VCaP (cell line): Measurements from ENCODE around the gene NFASC.

Experiments
- H3K27ac ChIP-seq: fragments of 450-650 bp; 2 replicates; pipeline ENCODE4 v1.5.1; 2017
- TF ChIP-seq, protein P1 (sequence below): fragments of 450-650 bp; conservative IDR thresholded peaks from 2 replicates; pipeline ENCODE4 v1.5.1; 2017; ENCODE audit warnings: mild to moderate bottlenecking, moderate library complexity

NFASC gene

DNA sequence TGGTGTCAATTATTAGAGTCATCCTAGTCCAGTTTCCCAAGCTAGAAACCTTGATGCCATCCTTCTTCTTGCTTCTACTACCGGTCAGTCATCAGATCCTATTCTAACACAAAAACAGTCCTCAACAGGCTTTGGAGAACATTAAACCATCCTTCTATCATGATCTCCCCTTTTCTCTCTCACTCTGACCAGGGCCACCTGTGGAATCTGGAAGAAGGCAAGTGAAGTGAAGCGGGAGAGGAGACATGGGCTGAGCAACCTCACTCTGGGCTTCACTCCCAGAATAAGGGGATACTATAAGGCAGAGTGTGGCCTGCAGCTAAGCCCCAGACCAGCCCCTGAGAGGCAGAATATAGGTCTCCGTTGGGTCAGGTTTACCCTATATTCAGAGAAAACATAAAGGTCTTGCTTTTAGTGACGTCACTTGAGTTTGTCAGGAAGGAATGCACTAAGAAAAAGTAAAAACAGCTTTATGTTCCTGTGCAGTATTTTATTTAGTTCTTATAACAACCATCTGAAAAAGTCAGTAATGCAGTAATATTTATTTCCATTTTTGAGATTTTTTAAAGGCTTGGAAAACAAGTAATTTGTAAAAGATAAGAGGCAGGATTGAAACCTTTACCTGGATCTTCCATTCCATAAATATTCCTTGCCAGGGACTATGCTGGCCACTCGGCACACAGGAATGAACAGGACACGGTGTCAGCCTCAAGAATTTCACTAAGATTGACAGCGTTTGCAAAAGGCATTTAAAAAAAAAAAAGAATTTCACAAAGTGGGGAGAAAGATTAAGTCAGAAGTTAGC is 61.3 kb downstream of the NFASC start:
- TF ChIP-seq, protein P1, sequence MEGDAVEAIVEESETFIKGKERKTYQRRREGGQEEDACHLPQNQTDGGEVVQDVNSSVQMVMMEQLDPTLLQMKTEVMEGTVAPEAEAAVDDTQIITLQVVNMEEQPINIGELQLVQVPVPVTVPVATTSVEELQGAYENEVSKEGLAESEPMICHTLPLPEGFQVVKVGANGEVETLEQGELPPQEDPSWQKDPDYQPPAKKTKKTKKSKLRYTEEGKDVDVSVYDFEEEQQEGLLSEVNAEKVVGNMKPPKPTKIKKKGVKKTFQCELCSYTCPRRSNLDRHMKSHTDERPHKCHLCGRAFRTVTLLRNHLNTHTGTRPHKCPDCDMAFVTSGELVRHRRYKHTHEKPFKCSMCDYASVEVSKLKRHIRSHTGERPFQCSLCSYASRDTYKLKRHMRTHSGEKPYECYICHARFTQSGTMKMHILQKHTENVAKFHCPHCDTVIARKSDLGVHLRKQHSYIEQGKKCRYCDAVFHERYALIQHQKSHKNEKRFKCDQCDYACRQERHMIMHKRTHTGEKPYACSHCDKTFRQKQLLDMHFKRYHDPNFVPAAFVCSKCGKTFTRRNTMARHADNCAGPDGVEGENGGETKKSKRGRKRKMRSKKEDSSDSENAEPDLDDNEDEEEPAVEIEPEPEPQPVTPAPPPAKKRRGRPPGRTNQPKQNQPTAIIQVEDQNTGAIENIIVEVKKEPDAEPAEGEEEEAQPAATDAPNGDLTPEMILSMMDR, result no peak
- peak overlapping the region; percentile 30; the same call in 1 of the 2 replicates for H3K27ac ChIP-seq

DNA sequence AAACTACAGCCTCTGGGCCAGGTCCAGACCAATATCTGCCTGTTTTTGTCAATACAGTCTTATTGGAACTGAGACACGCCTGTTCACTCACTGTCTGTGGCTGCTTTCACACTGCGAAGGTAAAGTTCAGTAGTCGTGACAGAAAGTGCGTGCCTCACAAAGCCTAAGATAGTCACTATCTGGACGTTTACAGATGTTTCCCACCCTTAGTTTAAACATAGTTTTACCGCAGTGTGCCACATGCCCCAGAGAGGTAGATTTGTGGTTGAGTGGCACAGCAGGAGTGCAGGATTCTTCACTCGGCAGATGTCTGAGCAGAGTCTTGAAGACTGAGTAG is 61.9 kb downstream of the NFASC start:
- TF ChIP-seq, protein P1, result no peak
- no peak overlapping the region for H3K27ac ChIP-seq

DNA sequence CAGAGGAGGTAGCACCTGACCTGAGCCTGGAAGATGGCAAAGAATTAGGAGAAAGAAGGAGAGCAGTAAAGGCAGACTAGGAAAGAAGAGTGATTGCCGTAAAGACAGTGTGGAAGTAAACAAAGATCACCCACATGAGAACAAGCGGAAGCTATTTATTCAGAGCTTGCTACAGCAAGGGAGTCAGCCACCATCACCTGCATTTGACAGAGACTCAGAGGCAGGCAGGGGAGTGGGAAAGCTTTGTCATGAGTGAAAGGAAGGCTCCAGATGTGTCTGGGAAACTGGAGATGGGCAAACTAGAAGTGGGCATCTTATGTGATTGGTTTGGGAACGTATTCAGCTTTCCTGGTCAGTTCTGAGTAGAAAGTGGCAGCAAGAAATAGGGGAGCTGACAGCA is 64.5 kb downstream of the NFASC start:
- TF ChIP-seq, protein P1, result no peak
- no peak overlapping the region for H3K27ac ChIP-seq

DNA sequence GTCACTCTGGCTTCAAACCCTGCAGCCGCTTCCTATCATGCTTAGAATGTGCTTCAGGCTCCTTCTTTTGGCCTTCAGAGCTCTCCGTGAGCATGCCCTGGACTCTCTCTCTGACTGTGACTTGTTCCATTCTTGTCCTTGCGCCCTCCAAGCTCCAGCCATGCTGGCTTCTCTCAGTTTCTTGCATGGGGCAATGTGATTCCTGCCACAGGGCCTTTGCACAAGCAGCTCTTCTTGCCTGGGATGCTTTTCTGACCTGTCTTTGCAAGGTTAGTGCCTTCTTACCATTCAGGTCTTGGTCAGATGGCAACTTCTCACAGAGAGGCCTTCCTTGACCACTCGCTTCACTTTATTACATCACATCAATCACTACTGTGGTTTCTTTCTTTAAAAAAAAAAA is 66.1 kb downstream of the NFASC start:
- no peak overlapping the region for H3K27ac ChIP-seq
- TF ChIP-seq, protein P1, result no peak

DNA sequence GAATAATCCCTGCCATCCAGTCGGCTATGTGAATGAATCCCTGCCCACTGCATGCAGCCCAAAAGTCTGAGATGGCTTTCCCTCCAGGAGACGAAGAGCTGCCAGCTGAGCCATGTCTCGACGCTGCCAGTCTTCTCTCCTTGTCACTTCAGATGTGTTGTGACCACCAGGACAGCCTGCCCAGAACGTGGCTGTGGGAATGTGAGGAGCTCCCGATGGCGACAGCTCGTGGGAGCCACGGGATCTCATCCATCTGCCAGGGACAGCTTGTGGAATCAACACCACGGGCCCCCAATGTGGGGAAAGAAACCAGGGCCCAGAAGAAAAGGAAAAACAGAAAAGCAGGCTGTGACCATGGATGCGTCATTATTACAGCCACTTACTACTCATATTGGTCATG is 67.2 kb downstream of the NFASC start:
- TF ChIP-seq, protein P1, result no peak
- no peak overlapping the region for H3K27ac ChIP-seq

DNA sequence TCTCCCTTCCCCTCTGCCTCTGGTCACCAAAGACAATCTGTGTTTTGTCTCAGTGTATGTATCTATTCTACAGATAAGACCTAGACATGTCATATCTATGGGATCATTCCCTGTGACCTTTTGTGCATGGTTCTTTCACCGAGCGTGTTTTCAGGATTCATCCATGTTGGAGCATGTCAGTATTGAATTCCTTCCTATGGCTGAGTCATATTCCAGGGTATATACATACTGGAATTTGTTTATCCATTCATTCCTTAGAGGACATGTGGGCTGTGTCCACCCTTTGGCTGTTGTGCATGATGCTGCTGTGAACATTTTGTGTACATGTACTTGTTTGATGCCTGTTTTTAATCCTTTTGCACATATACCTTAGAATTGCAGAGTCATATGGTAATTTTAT is 69.9 kb downstream of the NFASC start:
- no peak overlapping the region for H3K27ac ChIP-seq
- TF ChIP-seq, protein P1, result no peak

DNA sequence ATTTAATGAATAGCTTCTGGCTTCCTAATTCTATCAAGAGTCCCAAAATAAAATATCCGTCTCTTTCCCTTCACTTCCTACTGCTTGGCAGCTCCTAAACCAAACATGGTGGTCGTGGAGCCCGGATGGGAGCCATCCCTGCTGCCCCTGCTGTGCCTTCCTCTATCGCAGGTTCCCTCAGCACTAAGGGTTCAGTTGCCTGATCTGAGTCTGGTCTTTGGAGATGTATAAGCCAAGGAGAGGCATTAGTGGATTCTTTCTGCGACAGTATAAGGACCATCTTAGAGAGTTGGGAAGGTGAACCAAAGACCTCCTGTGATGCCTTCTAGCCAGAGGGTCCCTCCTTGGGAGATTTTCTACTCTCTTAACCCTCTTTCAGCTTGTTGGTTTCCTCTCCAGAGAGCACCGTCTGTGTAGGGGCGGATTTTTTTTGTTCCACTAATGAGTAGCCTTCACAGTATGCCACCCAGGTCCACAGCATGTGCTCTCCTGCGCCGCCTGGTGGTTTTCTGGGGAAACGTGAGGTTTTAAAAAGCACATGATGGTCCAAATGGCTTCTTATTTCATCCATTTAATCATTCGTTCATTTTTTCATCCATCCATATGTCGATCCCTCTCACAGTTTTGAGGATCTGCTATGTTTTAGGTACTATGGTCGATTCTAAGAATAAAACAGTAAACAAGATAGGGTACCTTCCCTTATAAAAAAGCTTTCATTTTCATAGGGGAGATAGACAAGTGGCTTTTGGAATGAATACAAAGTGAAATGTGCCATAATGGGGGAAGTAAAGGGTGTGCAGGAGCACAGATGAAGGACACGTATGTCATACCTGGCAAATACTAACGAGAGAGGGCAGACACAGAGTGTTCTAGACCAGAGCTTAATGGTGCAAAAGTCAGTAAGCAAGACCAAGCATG is 71.0 kb downstream of the NFASC start:
- no peak overlapping the region for H3K27ac ChIP-seq
- TF ChIP-seq, protein P1, result peak; percentile 97
